ENCODE data around the gene SLC17A4. TPM values are rescaled to one million over a fixed set of nuclear protein-coding genes. Genes with fewer than 3 reads are reported as not detected.

The SLC17A4 gene
- total RNA-seq, 4 donors from 2014 or later, result not detected

DNA sequence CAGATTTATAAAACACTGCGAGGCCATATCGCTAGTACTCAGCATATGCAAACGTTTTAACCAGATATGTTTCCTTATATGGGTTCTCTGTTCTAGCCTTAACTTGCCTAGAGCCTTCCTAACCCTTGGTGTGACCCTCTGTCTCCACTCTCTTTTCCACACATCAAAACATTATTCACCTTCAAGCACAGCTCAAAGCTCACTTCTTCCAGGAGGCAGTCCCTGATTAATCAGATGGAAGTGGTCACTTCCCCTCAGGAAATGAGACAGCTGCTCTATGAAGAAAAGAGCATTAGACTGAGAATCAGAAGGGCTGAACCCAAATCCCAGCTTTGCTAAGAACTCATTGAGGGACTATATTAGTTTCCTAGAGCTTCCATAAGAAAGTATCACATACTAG, 39.8 kb upstream of the SLC17A4 start:
- no peak for TF ChIP-seq POLR2A (IDR thresholded peaks at IDR 0.05)
- TF ChIP-seq, protein P1, sequence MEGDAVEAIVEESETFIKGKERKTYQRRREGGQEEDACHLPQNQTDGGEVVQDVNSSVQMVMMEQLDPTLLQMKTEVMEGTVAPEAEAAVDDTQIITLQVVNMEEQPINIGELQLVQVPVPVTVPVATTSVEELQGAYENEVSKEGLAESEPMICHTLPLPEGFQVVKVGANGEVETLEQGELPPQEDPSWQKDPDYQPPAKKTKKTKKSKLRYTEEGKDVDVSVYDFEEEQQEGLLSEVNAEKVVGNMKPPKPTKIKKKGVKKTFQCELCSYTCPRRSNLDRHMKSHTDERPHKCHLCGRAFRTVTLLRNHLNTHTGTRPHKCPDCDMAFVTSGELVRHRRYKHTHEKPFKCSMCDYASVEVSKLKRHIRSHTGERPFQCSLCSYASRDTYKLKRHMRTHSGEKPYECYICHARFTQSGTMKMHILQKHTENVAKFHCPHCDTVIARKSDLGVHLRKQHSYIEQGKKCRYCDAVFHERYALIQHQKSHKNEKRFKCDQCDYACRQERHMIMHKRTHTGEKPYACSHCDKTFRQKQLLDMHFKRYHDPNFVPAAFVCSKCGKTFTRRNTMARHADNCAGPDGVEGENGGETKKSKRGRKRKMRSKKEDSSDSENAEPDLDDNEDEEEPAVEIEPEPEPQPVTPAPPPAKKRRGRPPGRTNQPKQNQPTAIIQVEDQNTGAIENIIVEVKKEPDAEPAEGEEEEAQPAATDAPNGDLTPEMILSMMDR (IDR thresholded peaks at IDR 0.05), result no peak
- intact Hi-C loops (cut with DNase I), result no loop called here
- 75 to 85% methylated on average over 3 of the region's 3 CpGs for WGBS, 2 donors

DNA sequence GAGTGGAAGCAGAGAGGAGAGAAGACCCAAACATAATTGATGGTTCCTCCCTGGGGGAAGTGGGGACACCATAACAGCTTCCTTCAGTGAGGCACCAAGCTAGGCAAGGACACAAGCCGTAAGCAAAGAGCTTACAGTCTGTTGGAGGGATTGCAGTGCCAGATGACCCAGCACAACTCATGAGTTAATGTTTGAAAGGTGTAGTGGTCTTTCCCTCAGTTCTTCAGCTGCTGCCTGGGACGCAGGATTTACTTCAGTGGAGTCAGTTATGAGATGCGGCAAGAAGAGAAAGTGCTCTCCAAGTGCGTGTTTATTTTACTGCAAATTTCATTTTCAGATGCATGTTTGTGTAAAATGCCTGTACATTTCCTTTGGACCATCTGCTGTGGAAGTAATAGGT, 38.7 kb upstream of the SLC17A4 start:
- Histone ChIP-seq H3K27ac (no peak overlapping the region), H3K9me3 (no peaks in the 10 kb centered on the region), H3K4me3 (replicated peaks in 1 of 3) (no peak overlapping the region), H3K27me3 (no peaks in the 10 kb centered on the region), H3K4me1 (no peaks in the 10 kb centered on the region), H3K36me3 (no peaks in the 10 kb centered on the region)
- WGBS, 2 donors, result 81 to 90% methylated on average over 4 of the region's 4 CpGs
- TF ChIP-seq POLR2A (IDR thresholded peaks at IDR 0.05), result no peak
- TF ChIP-seq, protein P1 (IDR thresholded peaks at IDR 0.05), result no peak
- no peak for DNase-seq
- intact Hi-C loops (cut with DNase I), result no loop called here

More for the DNA sequence above, 39.8 kb upstream of the SLC17A4 start:
- H3K9me3 ChIP-seq, result no peaks in the 10 kb centered on the region
- H3K27me3 ChIP-seq, result no peaks in the 10 kb centered on the region
- no peaks in the 10 kb centered on the region for H3K4me1 ChIP-seq
- H3K27ac ChIP-seq, result no peak overlapping the region
- no peak for DNase-seq
- H3K4me3 ChIP-seq (replicated peaks in 1 of 3), result no peak overlapping the region
- H3K36me3 ChIP-seq, result no peaks in the 10 kb centered on the region

DNA sequence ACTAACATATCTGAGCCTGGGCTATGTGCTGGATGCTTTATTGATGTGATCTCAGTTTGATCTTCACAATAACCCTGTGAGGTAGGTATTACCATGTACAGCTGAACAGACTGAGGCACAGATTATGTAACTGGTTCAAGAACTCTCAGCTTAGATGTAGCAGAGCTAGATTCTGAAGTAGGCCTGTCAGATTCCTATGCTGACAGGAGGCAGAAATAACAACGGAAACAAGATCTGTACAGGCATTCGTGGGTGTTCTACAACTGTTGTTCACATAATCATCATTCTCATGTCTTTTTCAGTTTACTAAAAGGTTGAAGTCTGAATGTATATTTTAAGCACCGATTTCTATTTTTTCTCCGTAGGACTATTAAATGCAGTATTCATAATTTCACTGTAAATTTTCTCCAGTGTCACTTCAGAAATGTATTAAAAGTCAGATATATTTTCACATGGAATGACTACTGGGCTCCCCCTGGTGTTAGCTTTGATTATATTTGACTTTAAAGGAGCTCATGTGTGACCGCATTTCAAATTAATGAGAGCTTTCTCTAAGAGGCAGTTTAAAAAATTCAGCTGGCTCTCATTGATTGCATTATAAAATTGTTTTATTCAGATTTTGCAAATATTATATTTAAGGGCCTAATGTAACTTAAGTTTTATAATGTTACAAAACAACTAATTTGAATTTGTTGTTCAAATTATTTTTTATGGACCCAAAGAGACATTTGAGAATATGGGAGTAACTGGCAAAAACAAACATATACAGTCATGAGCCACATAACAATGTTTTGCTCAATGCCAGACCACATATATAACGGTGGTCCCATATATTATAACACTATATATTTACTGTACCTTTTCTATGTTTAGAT, 36.4 kb upstream of the SLC17A4 start:
- 39 to 44% methylated on average over 6 of the region's 6 CpGs for WGBS, 2 donors
- TF ChIP-seq, protein P1 (IDR thresholded peaks at IDR 0.05), result peak; percentile 23 to 64 (median 48)
- TF ChIP-seq POLR2A (IDR thresholded peaks at IDR 0.05), result no peak
- Histone ChIP-seq H3K9me3 (no peaks in the 10 kb centered on the region), H3K4me1 (no peaks in the 10 kb centered on the region), H3K4me3 (replicated peaks in 1 of 3) (no peak overlapping the region), H3K36me3 (no peaks in the 10 kb centered on the region), H3K27me3 (no peaks in the 10 kb centered on the region), H3K27ac (no peak overlapping the region)
- DNase-seq, result no peak
- intact Hi-C loops (cut with DNase I), result no loop called here

DNA sequence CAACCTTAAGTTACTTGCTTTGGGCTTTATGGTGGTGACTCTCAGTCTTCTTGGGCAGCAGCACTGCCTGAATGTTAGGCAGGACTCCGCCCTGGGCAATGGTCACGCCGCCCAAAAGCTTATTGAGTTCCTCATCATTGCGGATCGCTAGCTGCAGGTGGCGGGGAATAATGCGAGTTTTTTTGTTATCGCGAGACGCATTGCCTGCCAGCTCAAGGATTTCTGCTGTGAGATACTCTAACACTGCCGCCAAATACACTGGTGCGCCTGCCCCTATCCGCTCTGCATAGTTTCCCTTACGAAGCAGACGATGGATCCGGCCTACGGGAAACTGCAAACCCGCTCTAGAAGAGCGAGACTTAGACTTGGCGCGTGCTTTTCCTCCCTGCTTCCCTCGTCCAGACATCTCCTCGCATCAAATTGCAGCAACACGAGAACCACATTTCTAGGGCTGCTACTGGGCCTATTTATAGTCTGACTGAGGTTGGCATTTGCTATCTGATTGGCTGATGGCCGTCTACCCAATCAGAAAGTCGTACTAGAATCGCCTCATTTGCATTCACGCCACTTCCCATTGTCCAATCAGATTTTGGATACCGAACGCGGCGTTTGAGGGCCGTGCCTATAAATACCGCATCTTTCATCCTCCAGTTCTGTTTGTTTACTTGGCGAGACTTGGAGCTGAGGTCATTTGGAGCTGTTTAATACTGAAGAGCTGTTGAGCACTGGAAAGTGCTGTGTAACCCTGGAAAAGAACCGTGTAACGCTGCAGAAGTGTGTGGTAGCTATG, 28.2 kb upstream of the SLC17A4 start:
- no peaks in the 10 kb centered on the region for H3K9me3 ChIP-seq
- no peak overlapping the region for H3K27ac ChIP-seq
- no peaks in the 10 kb centered on the region for H3K27me3 ChIP-seq
- no peak overlapping the region for H3K4me3 ChIP-seq (replicated peaks in 1 of 3)
- 83 to 90% methylated on average over 37 of the region's 37 CpGs for WGBS, 2 donors
- no peak for TF ChIP-seq POLR2A (IDR thresholded peaks at IDR 0.05)
- TF ChIP-seq, protein P1 (IDR thresholded peaks at IDR 0.05), result no peak
- no peaks in the 10 kb centered on the region for H3K36me3 ChIP-seq
- no peak for DNase-seq
- intact Hi-C loops (cut with DNase I), result no loop called here
- H3K4me1 ChIP-seq, result no peaks in the 10 kb centered on the region

DNA sequence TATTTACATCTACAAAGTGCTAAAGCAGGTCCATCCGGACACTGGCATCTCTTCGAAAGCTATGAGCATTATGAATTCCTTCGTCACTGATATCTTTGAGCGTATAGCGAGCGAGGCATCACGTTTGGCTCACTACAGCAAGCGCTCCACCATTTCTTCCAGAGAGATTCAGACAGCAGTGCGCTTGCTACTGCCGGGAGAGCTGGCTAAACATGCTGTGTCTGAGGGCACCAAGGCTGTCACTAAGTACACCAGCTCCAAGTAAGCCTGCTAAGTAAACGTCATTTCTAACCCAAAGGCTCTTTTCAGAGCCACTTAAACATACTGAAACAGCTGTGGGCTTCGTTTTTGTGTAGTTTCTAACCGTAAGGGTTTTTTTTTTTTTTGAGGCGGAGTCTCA, 27.5 kb upstream of the SLC17A4 start:
- intact Hi-C loops (cut with DNase I), result no loop called here

More for the DNA sequence above, 27.5 kb upstream of the SLC17A4 start:
- DNase-seq, result peak in 1 of 2 donors; percentile 12
- Histone ChIP-seq H3K27me3 (no peaks in the 10 kb centered on the region), H3K4me1 (no peaks in the 10 kb centered on the region), H3K9me3 (no peaks in the 10 kb centered on the region), H3K27ac (no peak overlapping the region), H3K4me3 (replicated peaks in 1 of 3) (no peak overlapping the region), H3K36me3 (no peaks in the 10 kb centered on the region)
- WGBS, 2 donors, result 45 to 52% methylated on average over 14 of the region's 14 CpGs
- TF ChIP-seq, protein P1 (IDR thresholded peaks at IDR 0.05), result no peak
- TF ChIP-seq POLR2A (IDR thresholded peaks at IDR 0.05), result no peak

Measured in thyroid gland (tissue), 4 donors.